Gastroesophageal sphincter (tissue), 3 donors: ENCODE measurements around the gene VTI1A.
"Not testable (repeated sequence)": the region's sequence is repeated elsewhere in the genome, so short reads cannot be mapped to it uniquely, and the experiment has no call there.

ENCODE experiments used
- EP300 ChIP-seq: sonication (generic); formaldehyde crosslinking; IDR thresholded peaks from one replicate; pipeline ENCODE4 v1.6.1; 2017; ENCODE audit warnings: antibody characterized with exemption, mild to moderate bottlenecking
- POLR2A ChIP-seq, 2 donors: fragments of 450-650 bp; IDR thresholded peaks; one replicate each; pipeline ENCODE4 v1.6.1; 2017; ENCODE audit warnings: antibody characterized with exemption in 2 of 2, mild to moderate bottlenecking in 2 of 2, moderate library complexity in 1 of 2
- POLR2AphosphoS5 ChIP-seq: sonication (generic); formaldehyde crosslinking; IDR thresholded peaks from one replicate; pipeline ENCODE4 v1.6.1; 2017; ENCODE audit warnings: antibody characterized with exemption
- TF ChIP-seq, protein P1 (sequence below), 4 experiments: fragments of 200-600 bp in 2 of 4; fragments of 450-650 bp in 2 of 4; sonication (generic) in 1 of 4; IDR thresholded peaks; one replicate each; pipeline ENCODE4 v1.5.1; 2017 to 2019; ENCODE audit warnings: antibody characterized with exemption in 4 of 4, mild to moderate bottlenecking in 2 of 4, moderate library complexity in 2 of 4

GRCh38 chr10:112863461-112863860 is 416.4 kb downstream of the VTI1A start:
- TF ChIP-seq POLR2AphosphoS5; POLR2A (IDR thresholded peaks at IDR 0.05); EP300: not testable (repeated sequence)
- TF ChIP-seq, protein P1, sequence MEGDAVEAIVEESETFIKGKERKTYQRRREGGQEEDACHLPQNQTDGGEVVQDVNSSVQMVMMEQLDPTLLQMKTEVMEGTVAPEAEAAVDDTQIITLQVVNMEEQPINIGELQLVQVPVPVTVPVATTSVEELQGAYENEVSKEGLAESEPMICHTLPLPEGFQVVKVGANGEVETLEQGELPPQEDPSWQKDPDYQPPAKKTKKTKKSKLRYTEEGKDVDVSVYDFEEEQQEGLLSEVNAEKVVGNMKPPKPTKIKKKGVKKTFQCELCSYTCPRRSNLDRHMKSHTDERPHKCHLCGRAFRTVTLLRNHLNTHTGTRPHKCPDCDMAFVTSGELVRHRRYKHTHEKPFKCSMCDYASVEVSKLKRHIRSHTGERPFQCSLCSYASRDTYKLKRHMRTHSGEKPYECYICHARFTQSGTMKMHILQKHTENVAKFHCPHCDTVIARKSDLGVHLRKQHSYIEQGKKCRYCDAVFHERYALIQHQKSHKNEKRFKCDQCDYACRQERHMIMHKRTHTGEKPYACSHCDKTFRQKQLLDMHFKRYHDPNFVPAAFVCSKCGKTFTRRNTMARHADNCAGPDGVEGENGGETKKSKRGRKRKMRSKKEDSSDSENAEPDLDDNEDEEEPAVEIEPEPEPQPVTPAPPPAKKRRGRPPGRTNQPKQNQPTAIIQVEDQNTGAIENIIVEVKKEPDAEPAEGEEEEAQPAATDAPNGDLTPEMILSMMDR (IDR thresholded peaks at IDR 0.05), result not testable (repeated sequence)
